H1 (cell line): ENCODE results near the gene LOXHD1. TPM values are rescaled to one million over a fixed set of nuclear protein-coding genes. Genes with fewer than 3 reads are reported as not detected.

Experiments
- CTCF ChIA-PET: fragments of 300-600 bp; sonication (Branson Sonifier 250); formaldehyde crosslinking; loops from one replicate; lab custom pipeline; 2021; ENCODE audit not compliant: partially characterized antibody; lab: Charles Lee
- POLR2A ChIA-PET: fragments of 300-600 bp; sonication (Branson Sonifier 250); formaldehyde crosslinking; loops from one replicate; lab custom pipeline; 2021; ENCODE audit warnings: inconsistent platforms; ENCODE audit not compliant: partially characterized antibody; lab: Charles Lee
- DNase-seq, 2 experiments: peaks; one replicate each; pipeline versions ENCODE4 v3.0.0 to v3.0.0-alpha.2; 2010 to 2022; ENCODE audit warnings: low spot score in 2 of 2, low read depth in 1 of 2, mixed read lengths in 1 of 2
- FAIRE-seq: peaks from 2 replicates; lab custom pipeline; 2011; peaks lifted over from hg19 to GRCh38; lab: Jason Lieb, UNC
- H2AFZ ChIP-seq: 2 replicates; pipeline ENCODE4 v1.8.1; 2012; ENCODE audit warnings: low read length, inconsistent platforms
- H2AK5ac ChIP-seq: 2 replicates; pipeline ENCODE4 v1.6.1; 2013; ENCODE audit warnings: low read depth, low read length
- H2BK120ac ChIP-seq: replicated peaks from 2 replicates; pipeline ENCODE3; 2013; ENCODE audit warnings: low read depth, low read length, inconsistent platforms
- H2BK12ac ChIP-seq: 2 replicates; pipeline ENCODE4 v1.6.1; 2013; ENCODE audit warnings: low read depth, low read length
- H2BK15ac ChIP-seq: 2 replicates; pipeline ENCODE4 v1.6.1; 2013; ENCODE audit warnings: low read length
- H2BK20ac ChIP-seq: 2 replicates; pipeline ENCODE4 v1.6.1; 2013; ENCODE audit warnings: low read length
- H2BK5ac ChIP-seq: 2 replicates; pipeline ENCODE4 v1.6.1; 2013; ENCODE audit warnings: low read depth, low read length
- H3K14ac ChIP-seq: 2 replicates; pipeline ENCODE4 v1.6.1; 2013; ENCODE audit warnings: inconsistent platforms; ENCODE audit not compliant: insufficient read length
- H3K18ac ChIP-seq: 2 replicates; pipeline ENCODE4 v1.6.1; 2013; ENCODE audit warnings: low read length; ENCODE audit errors: extremely low read depth
- H3K23ac ChIP-seq: 2 replicates; pipeline ENCODE4 v1.6.1; 2013; ENCODE audit warnings: inconsistent platforms; ENCODE audit not compliant: insufficient read length
- H3K23me2 ChIP-seq: 2 replicates; pipeline ENCODE4 v1.6.1; 2013; ENCODE audit warnings: low read depth, low read length
- H3K27ac ChIP-seq: 2 replicates; pipeline ENCODE4 v1.6.1; 2011; ENCODE audit warnings: low read depth, low read length, inconsistent platforms
- H3K27me3 ChIP-seq, 4 experiments: replicated peaks in 1 of 4; 1 replicate in 1 of 4; 2 replicates in 3 of 4; pipeline versions ENCODE4 v1.6.1 to v1.8.1; 2011 to 2013; ENCODE audit warnings: low read length in 3 of 4, mild to moderate bottlenecking in 3 of 4, inconsistent platforms in 2 of 4, mixed read lengths in 2 of 4, moderate library complexity in 1 of 4; ENCODE audit not compliant: control insufficient read depth in 3 of 4, insufficient read depth in 3 of 4; ENCODE audit errors: extremely low read depth in 1 of 4
- H3K36me3 ChIP-seq, 4 experiments: 2 replicates each; pipeline versions ENCODE4 v1.6.1 to v1.8.1; 2011 to 2013; ENCODE audit warnings: mild to moderate bottlenecking in 4 of 4, low read length in 3 of 4, moderate library complexity in 2 of 4, control low read depth in 1 of 4, inconsistent platforms in 1 of 4; ENCODE audit not compliant: insufficient read depth in 4 of 4, control insufficient read depth in 2 of 4
- H3K4ac ChIP-seq: replicated peaks from 2 replicates; pipeline ENCODE3; 2013; ENCODE audit warnings: low read length, low read depth, mixed read lengths, inconsistent platforms; ENCODE audit not compliant: insufficient read length
- H3K4me1 ChIP-seq, 4 experiments: replicated peaks in 1 of 4; 1 replicate in 1 of 4; 2 replicates in 3 of 4; pipeline versions ENCODE4 v1.6.1 to v1.8.1; 2011 to 2013; ENCODE audit warnings: low read length in 3 of 4, inconsistent platforms in 2 of 4, mixed read lengths in 1 of 4; ENCODE audit not compliant: insufficient read depth in 4 of 4, control insufficient read depth in 3 of 4
- H3K4me2 ChIP-seq, 2 experiments: 2 replicates each; pipeline versions ENCODE4 v1.6.1 to v1.8.1; 2011 to 2013; ENCODE audit warnings: low read depth in 2 of 2, low read length in 2 of 2, control low read depth in 1 of 2, inconsistent platforms in 1 of 2, mild to moderate bottlenecking in 1 of 2; ENCODE audit not compliant: insufficient read depth in 1 of 2
- H3K4me3 ChIP-seq, 4 experiments: fragments of 200-600, 300-600 bp in 1 of 4; sonication (generic), shearing (Covaris generic), sonication (Bioruptor Twin) in 1 of 4; 2 replicates each; pipeline versions ENCODE4 v1.5.1 to v1.8.1; 2011 to 2016; ENCODE audit warnings: low read length in 4 of 4, low read depth in 3 of 4, control low read depth in 2 of 4, inconsistent platforms in 2 of 4, mild to moderate bottlenecking in 2 of 4, mixed read lengths in 1 of 4, moderate library complexity in 1 of 4; ENCODE audit not compliant: insufficient read depth in 2 of 4; ENCODE audit errors: extremely low read depth in 1 of 4
- H3K56ac ChIP-seq: replicated peaks from 2 replicates; pipeline ENCODE3; 2013; ENCODE audit warnings: low read depth, mild to moderate bottlenecking, mixed read lengths, low read length, inconsistent platforms; ENCODE audit not compliant: insufficient read length
- H3K79me1 ChIP-seq: 2 replicates; pipeline ENCODE4 v1.6.1; 2013; ENCODE audit warnings: low read depth, low read length, control low read depth
- H3K79me2 ChIP-seq, 2 experiments: 2 replicates each; pipeline versions ENCODE4 v1.6.1 to v1.8.1; 2012 to 2013; ENCODE audit warnings: low read length in 2 of 2, mild to moderate bottlenecking in 2 of 2, inconsistent platforms in 1 of 2; ENCODE audit not compliant: insufficient read depth in 2 of 2, control insufficient read depth in 1 of 2
- H3K9ac ChIP-seq, 4 experiments: replicated peaks in 1 of 4; 1 replicate in 1 of 4; 2 replicates in 3 of 4; pipeline versions ENCODE4 v1.6.1 to v1.8.1; 2011 to 2013; ENCODE audit warnings: low read depth in 3 of 4, low read length in 3 of 4, control low read depth in 2 of 4, mild to moderate bottlenecking in 2 of 4, moderate library complexity in 2 of 4, inconsistent platforms in 1 of 4; ENCODE audit errors: extremely low read depth in 1 of 4
- H3K9me3 ChIP-seq, 2 experiments: 2 replicates each; pipeline versions ENCODE4 v1.6.1 to v1.8.1; 2012 to 2013; ENCODE audit warnings: mild to moderate bottlenecking in 2 of 2, moderate library complexity in 2 of 2, control low read depth in 1 of 2, inconsistent platforms in 1 of 2, low read depth in 1 of 2, low read length in 1 of 2, mixed read lengths in 1 of 2; ENCODE audit not compliant: insufficient read depth in 2 of 2
- H4K20me1 ChIP-seq, 2 experiments: replicated peaks in 1 of 2; 2 replicates each; pipeline versions ENCODE3 to v1.8.1; 2011 to 2013; ENCODE audit warnings: inconsistent platforms in 2 of 2, low read length in 2 of 2, mild to moderate bottlenecking in 1 of 2; ENCODE audit not compliant: insufficient read depth in 2 of 2, control insufficient read depth in 1 of 2
- H4K5ac ChIP-seq: 2 replicates; pipeline ENCODE4 v1.6.1; 2013; ENCODE audit warnings: low read length, low read depth, mixed read lengths, inconsistent platforms; ENCODE audit not compliant: insufficient read length
- H4K8ac ChIP-seq: 2 replicates; pipeline ENCODE4 v1.8.0; 2013; ENCODE audit warnings: mild to moderate bottlenecking, moderate library complexity, low read length, inconsistent platforms; ENCODE audit not compliant: insufficient read depth; ENCODE audit errors: extremely low read depth
- H4K91ac ChIP-seq: replicated peaks from 2 replicates; pipeline ENCODE3; 2013; ENCODE audit warnings: low read length, mixed read lengths, inconsistent platforms; ENCODE audit not compliant: insufficient read length
- BCL11A ChIP-seq, 2 experiments: IDR thresholded peaks; one replicate each; pipeline ENCODE4 v1.6.1; 2011; ENCODE audit warnings: low read depth in 2 of 2, low read length in 2 of 2, mild to moderate bottlenecking in 2 of 2
- CREB1 ChIP-seq: IDR thresholded peaks from 2 replicates; pipeline ENCODE4 v1.6.1; 2012; ENCODE audit warnings: inconsistent platforms
- CTBP2 ChIP-seq: IDR thresholded peaks from 2 replicates; pipeline ENCODE4 v1.7.0; 2011; ENCODE audit warnings: borderline replicate concordance, mild to moderate bottlenecking, moderate library complexity, mixed read lengths, low read length; ENCODE audit not compliant: insufficient read depth, insufficient read length
- GABPA ChIP-seq: IDR thresholded peaks from 2 replicates; pipeline ENCODE4 v1.6.1; 2011; ENCODE audit warnings: mild to moderate bottlenecking, low read length, moderate library complexity, borderline replicate concordance; ENCODE audit not compliant: insufficient read depth
- POLR2A ChIP-seq, 2 experiments: IDR thresholded peaks; 1 replicate in 1 of 2; 2 replicates in 1 of 2; pipeline ENCODE4 v1.6.1; 2011; ENCODE audit warnings: low read depth in 2 of 2, low read length in 2 of 2, mild to moderate bottlenecking in 2 of 2; ENCODE audit errors: control extremely low read depth in 1 of 2
- SP1 ChIP-seq: IDR thresholded peaks from 2 replicates; pipeline ENCODE4 v1.6.1; 2011; ENCODE audit warnings: low read depth, low read length
- TAF1 ChIP-seq: IDR thresholded peaks from 2 replicates; pipeline ENCODE4 v1.6.1; 2011; ENCODE audit warnings: mild to moderate bottlenecking, low read depth, low read length
- TAF7 ChIP-seq: optimal IDR thresholded peaks from 2 replicates; pipeline ENCODE3; 2011; ENCODE audit warnings: low read depth, mild to moderate bottlenecking, inconsistent platforms, low read length, moderate library complexity, borderline replicate concordance
- WGBS, 2 experiments: shearing (Covaris generic) in 1 of 2; methylation state at CpG; one replicate each; pipeline versions ENCODE4 v1.1.6 to v1.1.7; 2013 to 2015; ENCODE audit warnings: low lambda C conversion rate in 2 of 2, mixed read lengths in 2 of 2, inconsistent platforms in 1 of 2, low coverage in 1 of 2, missing lambda C conversion rate in 1 of 2; ENCODE audit not compliant: insufficient replicate concordance in 2 of 2, insufficient coverage in 1 of 2, insufficient read length in 1 of 2; ENCODE audit errors: extremely low coverage in 1 of 2, missing lambda C conversion rate in 1 of 2; 5-methylcytosine and 5-hydroxymethylcytosine counted together
- polyA plus RNA-seq, 7 experiments: library from polyadenylated mRNA; depleted of rRNA in 3 of 7; stranded (reverse) in 5 of 7; unstranded in 2 of 7; fragments of >200 nt in 5 of 7; fragments of 200-250 nt in 2 of 7; gene quantifications; 1 replicate in 5 of 7; 2 replicates in 1 of 7; 4 replicates in 1 of 7; pipeline versions ENCODE4 v1.2.1 to v1.2.3, GENCODE V29; 2011 to 2013; ENCODE audit warnings: missing spikeins in 2 of 7, mixed read lengths in 2 of 7
- total RNA-seq: library from RNA; stranded (reverse); fragmentation: NEBNext Ultra II Directional; extraction: Animal tissue kit (Norgen Biotek cat#: 25700); gene quantifications from 2 replicates; pipeline ENCODE4 v1.2.1, GENCODE V29; 2021
- TF ChIP-seq, protein P1 (sequence below), 3 experiments: IDR thresholded peaks; 1 replicate in 2 of 3; 2 replicates in 1 of 3; pipeline versions ENCODE4 v1.5.1 to v1.6.1; 2011; ENCODE audit warnings: low read length in 3 of 3, mild to moderate bottlenecking in 3 of 3, inconsistent platforms in 2 of 3, low read depth in 1 of 3, moderate library complexity in 1 of 3; ENCODE audit not compliant: insufficient read depth in 1 of 3; ENCODE audit errors: control extremely low read depth in 1 of 3

The LOXHD1 gene
- total and polyA plus RNA-seq, 2 of the 8 experiments (the other 6 are each of a cell fraction or from before 2014, with no cell fraction given), result 0.02 TPM; not detected in 1

DNA sequence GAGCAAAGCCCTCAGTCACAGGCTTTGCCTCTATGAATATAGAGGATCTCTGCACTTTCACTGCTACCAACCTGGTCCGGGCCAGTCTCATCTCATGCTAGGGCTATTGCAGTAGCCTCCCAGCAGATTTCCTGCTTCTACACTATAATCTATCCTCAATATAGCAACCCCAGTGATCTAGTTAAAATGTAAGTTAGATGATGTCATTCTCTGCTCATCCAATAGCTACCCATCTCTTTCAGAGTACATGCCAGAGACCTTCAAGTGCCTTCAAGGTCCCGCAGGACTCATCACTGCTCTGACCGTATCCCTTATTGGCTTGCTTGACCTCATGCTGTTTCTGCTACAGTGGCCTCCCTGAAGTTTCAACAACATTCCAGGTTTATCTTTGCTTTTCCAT lies 186.3 kb downstream of the LOXHD1 start:
- POLR2A ChIA-PET, result interaction anchor here (1.2 to 1.6 kb wide), 2 partner anchors 12 to 59 kb away, joined by 3 to 5 read pairs; no protein-coding TSS in a partner anchor
- Histone ChIP-seq H3K23me2 (peaks cover 8% of the 10 kb centered on the region), H3K27ac (no peak overlapping the region), H2BK15ac (no peak overlapping the region), H2AFZ (no peak overlapping the region), H3K4me1 (peaks cover 5 to 11% (median 7%) of the 10 kb centered on the region in 4 experiments), H3K56ac (no peak overlapping the region), H3K14ac (no peak overlapping the region), H2BK20ac (no peak overlapping the region), H4K91ac (no peak overlapping the region), H3K36me3 (no peaks in the 10 kb centered on the region), H3K27me3 (peaks cover 0 to 2% (median under 1%) of the 10 kb centered on the region in 4 experiments; a peak in 2 of 7 replicates), H3K79me1 (peaks cover 2% of the 10 kb centered on the region; the same call in 1 of the 2 replicates), H2AK5ac (no peak overlapping the region), H3K4me2 (no peak overlapping the region), H3K18ac (no peak overlapping the region), H2BK12ac (no peak overlapping the region), H2BK120ac (no peak overlapping the region), H3K4me3 (no peak overlapping the region), H3K9ac (no peak overlapping the region), H3K9me3 (no peaks in the 10 kb centered on the region), H4K8ac (no peak overlapping the region), H4K20me1 (peaks cover 0 to 3% of the 10 kb centered on the region in 2 experiments), H4K5ac (no peak overlapping the region), H3K23ac (no peak overlapping the region), H2BK5ac (no peak overlapping the region), H3K79me2 (no peaks in the 10 kb centered on the region), H3K4ac (no peak overlapping the region)
- CTCF ChIA-PET, result interaction anchor here (2.6 to 11.8 kb wide), 2 partner anchors 9 to 10 kb away, joined by 11 to 136 read pairs; no protein-coding TSS in a partner anchor
- no peak for DNase-seq
- TF ChIP-seq TAF7 (no peak), BCL11A (IDR thresholded peaks at IDR 0.05; ENCODE audit: low read depth in 2 of 2, low read length in 2 of 2) (no peak), CREB1 (no peak), CTBP2 (no peak), POLR2A (IDR thresholded peaks at IDR 0.05; ENCODE audit: control extremely low read depth in 1 of 2, low read depth in 2 of 2, low read length in 2 of 2) (no peak), SP1 (no peak), GABPA (no peak), TAF1 (no peak)
- TF ChIP-seq, protein P1, sequence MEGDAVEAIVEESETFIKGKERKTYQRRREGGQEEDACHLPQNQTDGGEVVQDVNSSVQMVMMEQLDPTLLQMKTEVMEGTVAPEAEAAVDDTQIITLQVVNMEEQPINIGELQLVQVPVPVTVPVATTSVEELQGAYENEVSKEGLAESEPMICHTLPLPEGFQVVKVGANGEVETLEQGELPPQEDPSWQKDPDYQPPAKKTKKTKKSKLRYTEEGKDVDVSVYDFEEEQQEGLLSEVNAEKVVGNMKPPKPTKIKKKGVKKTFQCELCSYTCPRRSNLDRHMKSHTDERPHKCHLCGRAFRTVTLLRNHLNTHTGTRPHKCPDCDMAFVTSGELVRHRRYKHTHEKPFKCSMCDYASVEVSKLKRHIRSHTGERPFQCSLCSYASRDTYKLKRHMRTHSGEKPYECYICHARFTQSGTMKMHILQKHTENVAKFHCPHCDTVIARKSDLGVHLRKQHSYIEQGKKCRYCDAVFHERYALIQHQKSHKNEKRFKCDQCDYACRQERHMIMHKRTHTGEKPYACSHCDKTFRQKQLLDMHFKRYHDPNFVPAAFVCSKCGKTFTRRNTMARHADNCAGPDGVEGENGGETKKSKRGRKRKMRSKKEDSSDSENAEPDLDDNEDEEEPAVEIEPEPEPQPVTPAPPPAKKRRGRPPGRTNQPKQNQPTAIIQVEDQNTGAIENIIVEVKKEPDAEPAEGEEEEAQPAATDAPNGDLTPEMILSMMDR (IDR thresholded peaks at IDR 0.05; ENCODE audit: control extremely low read depth in 1 of 3, insufficient read depth in 1 of 3, low read depth in 1 of 3, low read length in 3 of 3), result no peak
- no peak for FAIRE-seq
- WGBS, 2 experiments, result 86% methylated on average over 3 of the region's 3 CpGs; no CpG with 5 or more reads in 1 of the 2 experiments
